Osteocyte (in vitro differentiated cells): ENCODE results near the gene ZRANB1. TPM values are rescaled to one million over a fixed set of nuclear protein-coding genes. Genes with fewer than 3 reads are reported as not detected.

Experiments
- DNase-seq: peaks from one replicate; pipeline ENCODE4 v3.0.0; 2021; ENCODE audit warnings: mixed read lengths; ENCODE audit not compliant: unreplicated experiment; ENCODE audit errors: extremely low spot score
- H3K27ac Mint-ChIP-seq: one replicate; pipeline ENCODE4 v1.8.0; 2021; ENCODE audit warnings: mild to moderate bottlenecking, mixed read lengths; ENCODE audit not compliant: unreplicated experiment
- H3K27me3 Mint-ChIP-seq: one replicate; pipeline ENCODE4 v1.8.0; 2021; ENCODE audit warnings: mixed read lengths; ENCODE audit not compliant: unreplicated experiment
- H3K36me3 Mint-ChIP-seq: one replicate; pipeline ENCODE4 v1.8.0; 2021; ENCODE audit warnings: mixed read lengths; ENCODE audit not compliant: unreplicated experiment
- H3K4me1 Mint-ChIP-seq: one replicate; pipeline ENCODE4 v1.8.0; 2021; ENCODE audit warnings: mixed read lengths; ENCODE audit not compliant: unreplicated experiment
- H3K4me3 Mint-ChIP-seq: one replicate; pipeline ENCODE4 v1.8.0; 2021; ENCODE audit warnings: mild to moderate bottlenecking, moderate library complexity, mixed read lengths; ENCODE audit not compliant: unreplicated experiment
- H3K9me3 Mint-ChIP-seq: one replicate; pipeline ENCODE4 v1.8.0; 2021; ENCODE audit warnings: mixed read lengths; ENCODE audit not compliant: unreplicated experiment
- CTCF ChIP-seq: fragments of 200-600 bp; sonication (generic); IDR thresholded peaks from 2 replicates; pipeline ENCODE4 v1.5.0; 2021; ENCODE audit warnings: antibody characterized with exemption, mild to moderate bottlenecking, moderate library complexity
- total RNA-seq: library from RNA; stranded (reverse); gene quantifications from 2 replicates; pipeline ENCODE4 v1.2.1, GENCODE V29; 2021

Gene ZRANB1
- total RNA-seq, 1 donor from 2014 or later: 26.8 TPM

GRCh38 chr10:125006188-125006680 is 64.3 kb downstream of the ZRANB1 start:
- no peaks in the 10 kb centered on the region for H3K27me3 Mint-ChIP-seq
- peaks cover 29% of the 10 kb centered on the region for H3K4me1 Mint-ChIP-seq
- no peak overlapping the region for H3K4me3 Mint-ChIP-seq
- peak overlapping the region; percentile 67 for H3K27ac Mint-ChIP-seq
- H3K9me3 Mint-ChIP-seq: no peaks in the 10 kb centered on the region
- TF ChIP-seq CTCF: no peak
- DNase-seq: no peak
- H3K36me3 Mint-ChIP-seq: peaks cover 9% of the 10 kb centered on the region

- TF ChIP-seq CTCF: no peak
- no peaks in the 10 kb centered on the region for H3K9me3 Mint-ChIP-seq
- peaks cover 9% of the 10 kb centered on the region for H3K36me3 Mint-ChIP-seq
- H3K27me3 Mint-ChIP-seq: no peaks in the 10 kb centered on the region
- no peak overlapping the region for H3K4me3 Mint-ChIP-seq
- no peak for DNase-seq
- H3K27ac Mint-ChIP-seq: peak overlapping the region; percentile 67
- H3K4me1 Mint-ChIP-seq: peaks cover 25% of the 10 kb centered on the region
Measured at GRCh38 chr10:125006921-125007426, 65.1 kb downstream of the ZRANB1 start.

GRCh38 chr10:125007436-125007835 is 65.5 kb downstream of the ZRANB1 start:
- TF ChIP-seq CTCF: no peak

GRCh38 chr10:125008689-125009638 is 67.0 kb downstream of the ZRANB1 start:
- no peak for TF ChIP-seq CTCF
- DNase-seq: no peak
- Mint-ChIP-seq H3K9me3 (no peaks in the 10 kb centered on the region), H3K27ac (peak overlapping the region; percentile 38), H3K4me3 (no peak overlapping the region), H3K27me3 (no peaks in the 10 kb centered on the region), H3K4me1 (peaks cover 28% of the 10 kb centered on the region), H3K36me3 (peaks cover 8% of the 10 kb centered on the region)

More at GRCh38 chr10:125007436-125007835, 65.5 kb downstream of the ZRANB1 start:
- Mint-ChIP-seq H3K4me1 (peaks cover 25% of the 10 kb centered on the region), H3K4me3 (no peak overlapping the region), H3K9me3 (no peaks in the 10 kb centered on the region), H3K36me3 (peaks cover 9% of the 10 kb centered on the region), H3K27ac (peak overlapping the region; percentile 67), H3K27me3 (no peaks in the 10 kb centered on the region)
- DNase-seq: no peak

GRCh38 chr10:125009661-125010161 is 67.8 kb downstream of the ZRANB1 start:
- Mint-ChIP-seq H3K27me3 (no peaks in the 10 kb centered on the region), H3K27ac (peak overlapping the region; percentile 38), H3K36me3 (peaks cover 9% of the 10 kb centered on the region), H3K4me1 (peaks cover 29% of the 10 kb centered on the region), H3K4me3 (no peak overlapping the region), H3K9me3 (no peaks in the 10 kb centered on the region)
- no peak for DNase-seq
- TF ChIP-seq CTCF: no peak
